ENCODE results near the gene BPIFB4.
"Not testable (repeated sequence)": the region's sequence is repeated elsewhere in the genome, so short reads cannot be mapped to it uniquely, and the experiment has no call there.

The BPIFB4 gene

GRCh38 chr20:33122297-33122696 lies 42.9 kb downstream of the BPIFB4 start:
- not testable (repeated sequence) for H3K23ac ChIP-seq (ENCODE audit: low read length); H3K4ac ChIP-seq (ENCODE audit: low read depth, low read length); H4K5ac ChIP-seq (ENCODE audit: low read length); H4K8ac ChIP-seq (ENCODE audit: low read depth, low read length); H2BK15ac ChIP-seq (replicated peaks; ENCODE audit: low read depth); H2AK5ac ChIP-seq (ENCODE audit: low read length); H3K4me2 ChIP-seq (ENCODE audit: low read length); H3K79me2 ChIP-seq (ENCODE audit: control insufficient read depth, insufficient read depth, low read length); H3K27ac ChIP-seq (ENCODE audit: low read depth, low read length); H3K4me3 ChIP-seq (ENCODE audit: low read length); H3K36me3 ChIP-seq (ENCODE audit: control insufficient read depth, insufficient read depth, low read length); DNase-seq; H3K4me1 ChIP-seq (ENCODE audit: control insufficient read depth, low read depth, low read length); H3K18ac ChIP-seq (ENCODE audit: low read length); H3K79me1 ChIP-seq (ENCODE audit: low read length); H2BK120ac ChIP-seq (ENCODE audit: low read depth, low read length); H3K56ac ChIP-seq (ENCODE audit: low read length); H3K27me3 ChIP-seq (ENCODE audit: insufficient read depth, low read length, poor library complexity); H2BK5ac ChIP-seq (ENCODE audit: low read length); H3K9ac ChIP-seq (ENCODE audit: low read length)
- WGBS (ENCODE audit: extremely low coverage, insufficient coverage, low lambda C conversion rate), result no CpG with 5 or more reads among the region's 1 CpG

DNA sequence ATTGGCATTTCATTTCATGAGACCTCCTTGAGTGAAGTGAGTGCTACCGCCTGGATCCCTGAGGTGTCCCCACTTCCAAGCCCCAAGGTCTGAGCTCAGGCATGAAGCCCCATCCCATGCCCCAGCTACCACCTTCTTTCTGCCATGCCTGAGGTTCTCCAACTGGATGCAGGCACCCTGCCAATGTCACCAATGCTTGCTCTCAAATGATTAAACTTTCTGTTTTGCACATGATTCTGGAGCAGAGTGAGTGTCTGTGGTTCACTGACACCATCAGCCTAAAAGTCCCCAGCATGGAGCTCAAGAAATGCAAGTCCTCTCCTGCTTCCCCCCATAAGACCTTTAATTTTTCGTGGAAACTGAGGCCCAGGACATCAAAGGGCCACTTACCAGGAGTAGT lies 44.8 kb downstream of the BPIFB4 start:
- no peak overlapping the region for H3K4ac ChIP-seq (ENCODE audit: low read depth, low read length)
- H3K18ac ChIP-seq (ENCODE audit: low read length), result no peak overlapping the region
- H4K5ac ChIP-seq (ENCODE audit: low read length), result no peak overlapping the region
- H3K36me3 ChIP-seq (ENCODE audit: control insufficient read depth, insufficient read depth, low read length), result no peaks in the 10 kb centered on the region
- no peak overlapping the region for H2BK5ac ChIP-seq (ENCODE audit: low read length)
- H2AK5ac ChIP-seq (ENCODE audit: low read length), result no peak overlapping the region
- no peak overlapping the region for H2BK15ac ChIP-seq (replicated peaks; ENCODE audit: low read depth)
- H3K79me1 ChIP-seq (ENCODE audit: low read length), result no peaks in the 10 kb centered on the region
- no peaks in the 10 kb centered on the region for H3K27me3 ChIP-seq (ENCODE audit: insufficient read depth, low read length, poor library complexity)
- H3K4me3 ChIP-seq (ENCODE audit: low read length), result no peak overlapping the region
- no peak overlapping the region for H3K56ac ChIP-seq (ENCODE audit: low read length)
- H3K23ac ChIP-seq (ENCODE audit: low read length), result no peak overlapping the region
- no peaks in the 10 kb centered on the region for H3K4me1 ChIP-seq (ENCODE audit: control insufficient read depth, low read depth, low read length)
- no CpG with 5 or more reads among the region's 2 CpGs for WGBS (ENCODE audit: extremely low coverage, insufficient coverage, low lambda C conversion rate)
- DNase-seq, result no peak
- no peaks in the 10 kb centered on the region for H3K79me2 ChIP-seq (ENCODE audit: control insufficient read depth, insufficient read depth, low read length)
- H3K4me2 ChIP-seq (ENCODE audit: low read length), result no peak overlapping the region
- H3K27ac ChIP-seq (ENCODE audit: low read depth, low read length), result no peak overlapping the region
- H2BK120ac ChIP-seq (ENCODE audit: low read depth, low read length), result no peak overlapping the region
- H4K8ac ChIP-seq (ENCODE audit: low read depth, low read length), result no peak overlapping the region
- no peak overlapping the region for H3K9ac ChIP-seq (ENCODE audit: low read length)

- Histone ChIP-seq H2BK15ac (replicated peaks; ENCODE audit: low read depth) (no peak overlapping the region), H3K4ac (ENCODE audit: low read depth, low read length) (no peak overlapping the region), H3K56ac (ENCODE audit: low read length) (no peak overlapping the region), H3K27me3 (ENCODE audit: insufficient read depth, low read length, poor library complexity) (no peaks in the 10 kb centered on the region), H2AK5ac (ENCODE audit: low read length) (no peak overlapping the region), H3K79me1 (ENCODE audit: low read length) (no peaks in the 10 kb centered on the region), H3K4me1 (ENCODE audit: control insufficient read depth, low read depth, low read length) (no peaks in the 10 kb centered on the region), H2BK5ac (ENCODE audit: low read length) (no peak overlapping the region), H3K79me2 (ENCODE audit: control insufficient read depth, insufficient read depth, low read length) (no peaks in the 10 kb centered on the region), H4K8ac (ENCODE audit: low read depth, low read length) (no peak overlapping the region), H3K4me2 (ENCODE audit: low read length) (no peak overlapping the region), H3K36me3 (ENCODE audit: control insufficient read depth, insufficient read depth, low read length) (no peaks in the 10 kb centered on the region), H3K27ac (ENCODE audit: low read depth, low read length) (no peak overlapping the region), H4K5ac (ENCODE audit: low read length) (no peak overlapping the region), H3K4me3 (ENCODE audit: low read length) (no peak overlapping the region), H3K23ac (ENCODE audit: low read length) (no peak overlapping the region), H3K18ac (ENCODE audit: low read length) (no peak overlapping the region), H2BK120ac (ENCODE audit: low read depth, low read length) (no peak overlapping the region), H3K9ac (ENCODE audit: low read length) (no peak overlapping the region)
- no peak for DNase-seq
- WGBS (ENCODE audit: extremely low coverage, insufficient coverage, low lambda C conversion rate), result no CpG with 5 or more reads among the region's 6 CpGs
Measured at GRCh38 chr20:33124994-33125393, 45.6 kb downstream of the BPIFB4 start.

- H3K4me3 ChIP-seq (ENCODE audit: low read length), result no peak overlapping the region
- no peak overlapping the region for H3K4ac ChIP-seq (ENCODE audit: low read depth, low read length)
- no CpG with 5 or more reads among the region's 6 CpGs for WGBS (ENCODE audit: extremely low coverage, insufficient coverage, low lambda C conversion rate)
Measured at GRCh38 chr20:33125983-33126382, 46.5 kb downstream of the BPIFB4 start.

GRCh38 chr20:33127422-33128097 lies 48.1 kb downstream of the BPIFB4 start:
- H4K8ac ChIP-seq (ENCODE audit: low read depth, low read length), result no peak overlapping the region
- H3K4ac ChIP-seq (ENCODE audit: low read depth, low read length), result no peak overlapping the region
- H3K23ac ChIP-seq (ENCODE audit: low read length), result no peak overlapping the region
- H2BK5ac ChIP-seq (ENCODE audit: low read length), result no peak overlapping the region
- no peak overlapping the region for H3K56ac ChIP-seq (ENCODE audit: low read length)
- H3K27ac ChIP-seq (ENCODE audit: low read depth, low read length), result no peak overlapping the region
- DNase-seq, result peak; percentile 40
- no peaks in the 10 kb centered on the region for H3K4me1 ChIP-seq (ENCODE audit: control insufficient read depth, low read depth, low read length)
- no peaks in the 10 kb centered on the region for H3K27me3 ChIP-seq (ENCODE audit: insufficient read depth, low read length, poor library complexity)
- H3K9ac ChIP-seq (ENCODE audit: low read length), result no peak overlapping the region
- H3K4me2 ChIP-seq (ENCODE audit: low read length), result no peak overlapping the region
- no peak overlapping the region for H3K4me3 ChIP-seq (ENCODE audit: low read length)
- H4K5ac ChIP-seq (ENCODE audit: low read length), result no peak overlapping the region
- H3K18ac ChIP-seq (ENCODE audit: low read length), result no peak overlapping the region
- H3K36me3 ChIP-seq (ENCODE audit: control insufficient read depth, insufficient read depth, low read length), result no peaks in the 10 kb centered on the region
- no peak overlapping the region for H2BK120ac ChIP-seq (ENCODE audit: low read depth, low read length)
- no peaks in the 10 kb centered on the region for H3K79me1 ChIP-seq (ENCODE audit: low read length)
- WGBS (ENCODE audit: extremely low coverage, insufficient coverage, low lambda C conversion rate), result no CpG with 5 or more reads among the region's 4 CpGs
- no peaks in the 10 kb centered on the region for H3K79me2 ChIP-seq (ENCODE audit: control insufficient read depth, insufficient read depth, low read length)
- no peak overlapping the region for H2AK5ac ChIP-seq (ENCODE audit: low read length)
- H2BK15ac ChIP-seq (replicated peaks; ENCODE audit: low read depth), result no peak overlapping the region

More at GRCh38 chr20:33125983-33126382, 46.5 kb downstream of the BPIFB4 start:
- Histone ChIP-seq H3K79me2 (ENCODE audit: control insufficient read depth, insufficient read depth, low read length) (no peaks in the 10 kb centered on the region), H3K27me3 (ENCODE audit: insufficient read depth, low read length, poor library complexity) (no peaks in the 10 kb centered on the region), H4K5ac (ENCODE audit: low read length) (no peak overlapping the region), H3K36me3 (ENCODE audit: control insufficient read depth, insufficient read depth, low read length) (no peaks in the 10 kb centered on the region), H2BK15ac (replicated peaks; ENCODE audit: low read depth) (no peak overlapping the region), H3K4me2 (ENCODE audit: low read length) (no peak overlapping the region), H3K79me1 (ENCODE audit: low read length) (no peaks in the 10 kb centered on the region), H3K9ac (ENCODE audit: low read length) (no peak overlapping the region), H2BK5ac (ENCODE audit: low read length) (no peak overlapping the region), H3K4me1 (ENCODE audit: control insufficient read depth, low read depth, low read length) (no peaks in the 10 kb centered on the region), H3K23ac (ENCODE audit: low read length) (no peak overlapping the region), H2AK5ac (ENCODE audit: low read length) (no peak overlapping the region), H3K56ac (ENCODE audit: low read length) (no peak overlapping the region), H3K27ac (ENCODE audit: low read depth, low read length) (no peak overlapping the region), H2BK120ac (ENCODE audit: low read depth, low read length) (no peak overlapping the region), H3K18ac (ENCODE audit: low read length) (no peak overlapping the region), H4K8ac (ENCODE audit: low read depth, low read length) (no peak overlapping the region)
- DNase-seq, result peak; percentile 23

- no peak overlapping the region for H2BK120ac ChIP-seq (ENCODE audit: low read depth, low read length)
- H3K4me1 ChIP-seq (ENCODE audit: control insufficient read depth, low read depth, low read length), result no peaks in the 10 kb centered on the region
- WGBS (ENCODE audit: extremely low coverage, insufficient coverage, low lambda C conversion rate), result no CpG with 5 or more reads among the region's 9 CpGs
- no peak overlapping the region for H2BK5ac ChIP-seq (ENCODE audit: low read length)
- no peak overlapping the region for H3K56ac ChIP-seq (ENCODE audit: low read length)
- H3K79me2 ChIP-seq (ENCODE audit: control insufficient read depth, insufficient read depth, low read length), result no peaks in the 10 kb centered on the region
- no peak overlapping the region for H3K9ac ChIP-seq (ENCODE audit: low read length)
- H3K4ac ChIP-seq (ENCODE audit: low read depth, low read length), result no peak overlapping the region
- no peaks in the 10 kb centered on the region for H3K27me3 ChIP-seq (ENCODE audit: insufficient read depth, low read length, poor library complexity)
- H3K27ac ChIP-seq (ENCODE audit: low read depth, low read length), result no peak overlapping the region
- no peak overlapping the region for H3K4me2 ChIP-seq (ENCODE audit: low read length)
- no peak for DNase-seq
- no peak overlapping the region for H2AK5ac ChIP-seq (ENCODE audit: low read length)
- no peak overlapping the region for H3K18ac ChIP-seq (ENCODE audit: low read length)
- H3K79me1 ChIP-seq (ENCODE audit: low read length), result no peaks in the 10 kb centered on the region
- no peak overlapping the region for H4K5ac ChIP-seq (ENCODE audit: low read length)
- H3K4me3 ChIP-seq (ENCODE audit: low read length), result no peak overlapping the region
- H2BK15ac ChIP-seq (replicated peaks; ENCODE audit: low read depth), result no peak overlapping the region
- H3K36me3 ChIP-seq (ENCODE audit: control insufficient read depth, insufficient read depth, low read length), result no peaks in the 10 kb centered on the region
- H3K23ac ChIP-seq (ENCODE audit: low read length), result no peak overlapping the region
- H4K8ac ChIP-seq (ENCODE audit: low read depth, low read length), result no peak overlapping the region
Measured at GRCh38 chr20:33130568-33131061, 51.2 kb downstream of the BPIFB4 start.
